CD4-positive, alpha-beta T cell treated with Interleukin-21 for 1 hour (primary cell): ENCODE results near the gene SCARB1.
"Not testable (repeated sequence)": the region's sequence is repeated elsewhere in the genome, so short reads cannot be mapped to it uniquely, and the experiment has no call there.

Source experiments
- DNase-seq: peaks from one replicate; pipeline ENCODE4 v3.0.0-alpha.2; 2020

Gene SCARB1

DNA sequence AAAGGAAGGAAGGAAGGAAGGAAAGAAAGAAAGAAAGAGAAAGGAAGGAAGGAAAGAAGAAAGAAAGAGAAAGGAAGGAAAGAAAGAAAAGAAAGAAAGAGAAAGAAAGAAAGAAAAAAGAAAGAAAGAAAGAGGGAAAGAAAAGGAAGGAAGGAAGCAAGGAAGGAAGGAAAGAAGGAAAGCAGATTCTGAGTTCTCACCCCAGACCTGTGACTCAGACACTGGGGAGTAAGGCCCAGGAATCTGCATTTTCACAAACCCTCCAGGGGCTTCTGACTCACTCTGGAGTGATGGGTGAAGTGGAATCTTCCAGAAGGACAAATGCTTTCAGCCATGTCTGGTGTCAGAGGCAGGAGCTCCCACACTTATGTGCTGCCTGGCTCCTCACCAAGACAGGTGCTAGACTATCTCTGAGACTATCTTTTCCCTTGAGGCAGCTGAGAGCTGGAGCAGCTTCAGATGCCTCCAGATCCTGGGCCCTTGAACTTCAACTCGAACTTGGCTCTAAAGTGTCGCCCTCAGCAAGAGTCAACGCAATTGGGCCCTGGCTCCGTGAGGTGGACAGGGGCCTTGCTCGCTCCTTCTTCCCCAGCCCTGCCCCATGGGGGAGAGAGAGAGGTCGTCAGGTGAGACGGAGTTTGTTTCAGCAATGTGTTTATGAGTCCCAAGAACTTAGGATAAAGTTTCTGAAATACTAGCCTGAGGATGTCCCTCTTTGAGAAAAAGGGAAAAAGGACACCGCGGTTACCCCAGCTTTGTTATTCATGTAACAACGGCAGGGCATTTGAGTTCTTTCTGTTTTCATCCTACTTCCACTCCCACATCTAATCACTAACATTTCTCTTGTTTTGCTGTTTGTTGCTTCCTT, 19.8 kb upstream of the SCARB1 start:
- no peak for DNase-seq

DNA sequence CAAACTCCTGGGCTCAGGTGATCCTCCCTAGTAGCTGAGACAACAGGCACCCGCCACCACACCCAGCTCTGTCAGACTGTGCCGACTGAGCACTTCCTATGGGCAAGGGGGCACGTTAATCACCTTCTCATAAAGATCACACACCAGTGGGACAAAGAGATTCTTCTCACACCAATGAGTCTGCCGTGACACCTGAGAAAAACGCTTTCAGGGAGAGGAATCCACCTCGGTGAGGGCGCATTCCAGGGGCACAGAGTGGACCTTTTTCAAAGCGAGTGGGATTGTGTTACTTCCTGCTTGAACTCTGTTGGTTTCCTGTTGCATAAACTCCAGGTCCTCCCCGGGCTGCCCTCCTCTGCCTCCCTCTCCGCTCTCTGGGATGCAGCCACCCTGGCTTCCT, 17.5 kb upstream of the SCARB1 start:
- DNase-seq = no peak

DNA sequence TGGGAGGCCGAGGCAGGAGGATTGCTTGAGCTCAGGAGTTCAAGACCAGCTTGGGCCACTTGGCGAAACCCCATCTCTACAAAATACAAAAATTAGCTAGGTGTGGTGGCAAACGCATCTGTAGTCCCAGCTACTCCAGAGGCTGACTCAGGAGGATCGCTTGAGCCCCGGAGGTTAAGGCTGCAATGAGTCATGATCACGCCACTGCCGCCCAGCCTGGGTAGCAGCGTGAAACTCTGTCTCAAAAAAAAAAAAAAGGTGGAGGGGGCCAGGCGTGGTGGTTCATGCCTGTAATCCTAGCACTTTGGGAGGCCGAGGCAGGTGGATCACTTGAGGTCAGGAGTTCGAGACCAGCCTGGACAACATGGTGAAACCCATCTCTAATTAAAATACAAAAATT, 16.7 kb upstream of the SCARB1 start:
- not testable (repeated sequence) for DNase-seq

DNA sequence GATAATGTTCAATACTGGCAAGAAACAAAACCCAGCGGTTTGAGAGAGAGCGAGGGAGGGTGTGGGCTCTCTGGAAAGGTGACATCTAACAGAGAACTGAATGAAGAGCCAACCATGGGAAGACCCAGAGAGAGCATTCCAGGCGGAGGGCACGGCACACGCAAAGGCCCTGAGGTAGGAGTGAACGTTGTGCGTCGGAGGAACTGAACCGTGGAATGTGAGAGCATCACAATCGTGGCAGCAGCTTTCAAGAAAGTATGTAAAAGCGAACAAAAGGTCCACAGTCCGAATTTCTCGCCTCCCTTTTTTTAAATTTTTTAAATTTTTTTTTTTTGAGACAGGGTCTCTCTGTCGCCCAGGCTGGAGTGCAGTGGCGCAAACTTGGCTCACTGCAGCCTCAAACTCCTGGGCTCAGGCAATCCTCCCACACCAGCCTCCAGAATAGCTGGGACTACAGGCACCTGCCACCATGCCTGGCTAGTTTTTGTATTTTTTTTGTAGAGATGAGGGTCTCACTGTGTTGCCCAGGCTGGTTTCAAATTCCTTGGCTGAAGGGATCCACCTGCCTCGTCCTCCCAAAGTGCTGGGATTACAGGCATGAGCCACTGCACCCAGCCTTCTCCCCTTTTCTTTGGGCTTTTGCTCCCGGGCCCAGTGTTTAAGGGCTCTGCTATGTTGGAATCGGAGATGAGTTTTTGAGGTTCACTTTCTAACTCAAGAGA, 15.3 kb upstream of the SCARB1 start:
- no peak for DNase-seq

DNA sequence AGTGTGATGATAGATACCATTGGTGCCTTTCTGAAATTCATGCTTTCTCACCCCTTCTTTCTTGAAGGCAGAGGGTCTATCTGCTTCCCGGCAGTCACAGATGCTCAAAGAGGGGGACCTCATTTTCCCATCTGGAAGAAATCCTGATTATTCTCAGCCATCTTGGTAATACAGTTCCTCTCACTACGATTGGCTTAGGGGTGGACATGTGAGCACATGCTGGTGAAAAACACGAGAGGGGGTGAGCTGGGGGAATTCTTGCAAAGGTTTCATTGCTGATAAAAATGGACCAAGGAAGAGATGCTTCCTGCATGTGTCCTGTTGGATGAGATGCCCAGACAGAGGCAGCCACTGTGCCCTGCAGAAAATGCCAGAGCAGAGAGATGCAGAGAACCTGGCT, 13.8 kb upstream of the SCARB1 start:
- no peak for DNase-seq

DNA sequence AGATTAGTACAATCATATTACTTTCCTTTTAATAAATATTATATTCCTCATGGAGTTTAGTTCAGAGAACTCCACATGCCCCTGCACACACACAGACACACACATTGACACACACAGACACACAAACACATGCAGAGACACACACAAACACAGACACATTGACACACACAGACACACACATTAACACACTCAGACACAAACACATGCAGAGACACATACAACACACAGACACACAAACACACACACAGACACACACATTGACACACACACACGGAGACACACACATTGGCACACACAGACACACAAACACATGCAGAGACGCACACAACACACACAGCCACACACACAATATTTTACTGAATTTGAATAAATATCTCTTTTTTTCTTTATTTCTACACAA, 12.5 kb upstream of the SCARB1 start:
- no peak for DNase-seq

DNA sequence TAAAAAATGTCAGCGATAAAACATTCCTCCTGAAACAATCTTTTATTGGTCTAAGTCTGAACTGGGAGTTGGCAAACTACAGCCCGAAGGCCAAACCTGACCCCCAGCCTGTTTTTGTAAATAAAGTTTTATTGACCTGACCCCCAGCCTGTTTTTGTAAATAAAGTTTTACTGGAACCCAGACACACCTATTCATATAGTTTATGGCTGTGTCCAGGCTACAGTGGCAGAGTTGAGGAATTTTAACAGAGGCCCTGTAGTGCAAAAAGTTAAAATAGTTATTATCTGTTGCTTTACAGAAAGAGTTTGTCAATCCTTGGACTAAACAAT, 12.1 kb upstream of the SCARB1 start:
- no peak for DNase-seq

DNA sequence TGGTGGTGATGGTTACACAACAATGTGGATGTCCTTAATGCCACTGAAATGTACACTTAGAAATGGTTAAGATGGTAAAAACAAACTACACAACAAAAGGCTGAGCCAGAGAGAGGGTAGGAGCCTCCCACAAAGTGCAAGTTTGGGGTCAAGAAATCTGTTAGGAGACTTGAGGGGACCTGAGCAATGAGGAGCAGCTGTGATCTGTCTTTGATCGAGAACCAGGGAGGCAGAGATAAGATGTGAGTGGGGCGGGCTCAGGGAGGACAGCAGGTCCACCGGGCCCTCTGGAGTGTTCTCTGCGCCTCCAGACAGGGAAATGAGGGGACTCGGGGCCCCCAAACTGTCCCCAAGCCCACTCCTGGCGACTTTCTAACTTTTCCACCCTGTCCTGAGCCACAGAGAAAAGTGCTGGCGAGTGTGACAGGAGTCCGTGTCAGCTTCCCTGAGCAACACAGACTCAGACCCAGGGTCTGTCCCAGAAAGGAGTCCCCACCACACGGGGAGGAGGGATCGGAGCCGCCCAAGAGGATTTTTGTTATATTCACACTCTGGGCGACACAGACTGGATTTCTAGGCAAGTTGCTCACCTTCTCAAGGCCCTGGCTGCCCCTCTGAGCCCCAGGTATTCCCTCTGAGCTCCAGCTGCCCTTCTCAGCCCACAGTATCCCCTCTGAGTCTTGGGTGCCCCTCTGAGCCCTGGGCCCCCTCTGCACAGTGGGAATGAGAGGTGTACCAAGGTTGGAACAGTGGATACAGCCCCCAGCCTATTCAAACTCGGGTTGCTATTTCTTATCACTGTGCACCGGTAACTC, 11.5 kb upstream of the SCARB1 start:
- DNase-seq = no peak

DNA sequence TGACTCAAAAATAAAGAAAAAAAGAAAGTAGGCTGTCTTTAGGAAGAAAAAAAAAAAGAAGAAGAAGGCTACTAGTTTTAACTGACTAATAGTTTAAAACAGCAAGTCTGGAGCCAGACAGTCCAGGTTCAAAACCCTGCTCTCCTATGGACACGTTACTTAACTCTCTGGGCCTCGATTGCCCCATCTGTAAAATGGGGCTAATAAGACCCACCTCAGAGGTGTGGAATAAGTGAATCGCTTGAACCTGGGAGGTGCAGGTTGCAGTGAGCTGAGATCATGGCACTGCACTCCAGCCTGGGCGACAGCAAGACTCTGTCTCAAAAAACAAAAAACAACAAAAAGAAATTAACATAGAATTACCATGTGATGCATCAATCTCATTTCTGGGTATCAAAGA, 10.5 kb upstream of the SCARB1 start:
- DNase-seq = no peak

DNA sequence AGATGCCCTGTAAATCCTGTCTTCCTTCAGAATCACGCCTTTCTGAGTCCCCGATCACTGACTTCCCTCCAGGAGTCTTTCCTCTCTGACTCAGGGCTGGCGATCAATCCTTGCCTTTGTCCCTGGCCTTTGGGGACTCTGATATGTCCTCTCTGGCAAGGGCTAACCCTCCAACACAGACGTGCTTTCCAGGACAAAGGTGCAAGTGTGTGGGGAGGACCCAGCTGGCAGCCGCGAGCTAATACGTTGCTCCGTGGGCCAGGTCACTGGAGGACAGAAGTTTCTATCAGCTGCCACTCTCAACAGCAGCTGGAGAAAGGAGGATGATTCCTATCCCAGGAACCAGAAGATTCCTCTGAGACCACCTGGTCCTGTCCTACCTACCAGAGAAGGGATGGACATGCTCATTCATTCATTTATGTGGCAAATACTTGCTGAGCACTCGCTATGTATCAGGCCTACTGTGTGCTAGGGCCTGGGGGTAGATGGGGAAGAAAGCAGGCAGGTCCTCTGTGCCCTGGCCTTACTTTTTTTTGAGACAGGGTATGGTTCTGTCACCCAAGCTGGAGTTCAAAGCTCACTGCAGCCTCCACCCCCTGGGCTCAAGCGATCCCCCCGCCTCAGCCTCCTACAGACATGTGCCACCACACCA, 8.5 kb upstream of the SCARB1 start:
- no peak for DNase-seq

DNA sequence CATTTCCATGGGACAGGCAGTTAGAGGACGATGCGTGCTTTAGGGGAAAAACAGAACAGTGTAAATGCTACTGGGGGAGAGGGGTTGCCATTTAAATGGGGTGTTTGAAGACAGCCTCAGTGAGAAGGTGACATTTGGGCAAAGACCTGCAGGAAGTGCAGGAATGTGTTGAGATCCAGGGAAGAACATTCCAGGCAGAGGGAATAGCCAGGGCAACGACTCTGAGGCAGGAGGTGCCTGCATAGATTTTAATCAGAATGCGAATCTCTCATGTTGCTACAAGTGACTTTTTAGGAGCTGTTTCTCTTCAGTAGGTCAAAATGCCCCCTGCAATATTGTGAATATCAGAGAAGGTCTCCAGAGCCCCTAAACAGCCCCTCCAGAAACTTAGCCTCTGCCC, 7.6 kb upstream of the SCARB1 start:
- no peak for DNase-seq

DNA sequence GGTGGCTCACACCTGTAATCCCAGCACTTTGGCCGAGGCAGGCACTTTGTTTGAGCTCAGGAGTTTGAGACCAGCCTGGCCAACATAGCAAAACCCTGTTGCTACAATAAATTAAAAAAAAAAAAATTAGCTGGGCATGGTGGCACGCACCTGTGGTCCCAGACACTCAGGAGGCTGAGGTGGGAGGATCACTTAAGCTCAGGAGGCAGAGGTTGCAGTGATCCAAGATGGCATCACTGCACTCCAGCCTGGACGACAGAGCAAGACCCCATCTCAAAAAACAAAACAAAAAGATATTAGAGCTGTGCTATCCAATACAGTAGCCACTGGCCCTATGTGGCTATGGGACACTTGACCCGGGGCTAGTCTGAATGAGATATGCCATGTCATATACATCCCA, 6.9 kb upstream of the SCARB1 start:
- no peak for DNase-seq

DNA sequence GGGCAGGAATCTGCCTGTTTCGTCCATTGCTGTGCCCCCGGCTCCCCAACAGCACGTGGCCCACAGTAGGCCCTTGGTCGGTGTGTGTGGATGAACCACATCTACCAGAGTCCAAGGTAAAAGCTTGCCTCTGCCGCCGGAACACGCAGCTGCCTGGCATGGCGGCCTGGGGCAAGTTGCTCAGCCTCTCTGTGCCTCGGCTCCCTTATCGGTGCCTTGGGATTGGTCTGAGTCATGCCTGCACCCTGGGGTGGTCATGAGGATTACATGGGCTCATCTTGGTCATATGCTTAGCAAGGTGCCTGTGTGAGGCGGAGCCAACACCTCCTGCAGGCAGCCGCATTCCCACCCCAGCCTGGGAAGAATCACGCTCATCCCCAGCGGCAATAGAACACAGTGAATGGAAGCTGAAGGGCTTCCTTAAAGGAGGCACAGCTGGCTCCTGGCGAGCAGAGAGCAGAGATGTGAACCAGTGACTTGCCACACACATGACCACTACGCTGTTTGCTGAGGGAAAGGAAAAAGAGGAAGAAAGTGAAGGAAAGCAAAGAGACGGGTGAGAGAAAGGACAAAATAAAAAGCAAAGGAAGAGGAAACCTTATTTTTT, 5.5 kb upstream of the SCARB1 start:
- no peak for DNase-seq

DNA sequence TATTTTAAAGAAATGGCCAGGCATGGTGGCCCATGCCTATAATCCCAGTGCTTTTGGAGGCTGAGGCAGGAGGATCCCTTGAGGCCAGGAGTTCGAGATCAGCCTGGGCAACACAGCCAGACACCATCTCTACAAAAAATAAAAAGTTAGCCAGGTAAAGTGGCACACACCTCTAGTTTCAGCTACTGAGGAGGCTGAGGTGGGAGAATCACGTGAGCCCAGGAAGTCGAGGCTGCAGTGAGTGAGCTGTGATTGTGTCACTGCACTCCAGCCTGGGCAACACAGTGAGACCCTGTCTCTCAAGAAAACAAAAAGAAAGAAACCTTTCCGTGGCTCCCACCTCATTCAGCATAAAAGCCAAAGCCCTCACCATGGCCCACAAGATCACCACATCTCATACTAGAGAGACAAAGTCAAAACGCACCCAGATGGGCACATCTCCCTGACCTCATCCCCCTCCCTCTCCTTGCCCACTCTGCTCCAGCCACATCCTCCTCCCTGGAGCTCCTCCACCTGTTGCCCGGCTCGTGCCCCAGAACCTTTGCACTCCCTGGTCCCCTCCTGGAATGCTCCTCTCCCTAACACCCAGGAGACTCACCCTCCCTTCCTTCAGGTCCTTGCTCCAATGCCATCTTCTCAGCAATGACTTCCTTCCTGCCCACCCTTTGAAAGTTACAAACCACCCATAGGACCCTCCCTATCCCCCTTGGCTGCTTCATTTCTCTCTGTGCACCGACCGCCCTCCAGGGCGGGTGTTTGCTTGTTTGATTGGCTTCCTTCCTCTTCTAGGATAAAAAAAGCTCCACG, 4.8 kb upstream of the SCARB1 start:
- no peak for DNase-seq

DNA sequence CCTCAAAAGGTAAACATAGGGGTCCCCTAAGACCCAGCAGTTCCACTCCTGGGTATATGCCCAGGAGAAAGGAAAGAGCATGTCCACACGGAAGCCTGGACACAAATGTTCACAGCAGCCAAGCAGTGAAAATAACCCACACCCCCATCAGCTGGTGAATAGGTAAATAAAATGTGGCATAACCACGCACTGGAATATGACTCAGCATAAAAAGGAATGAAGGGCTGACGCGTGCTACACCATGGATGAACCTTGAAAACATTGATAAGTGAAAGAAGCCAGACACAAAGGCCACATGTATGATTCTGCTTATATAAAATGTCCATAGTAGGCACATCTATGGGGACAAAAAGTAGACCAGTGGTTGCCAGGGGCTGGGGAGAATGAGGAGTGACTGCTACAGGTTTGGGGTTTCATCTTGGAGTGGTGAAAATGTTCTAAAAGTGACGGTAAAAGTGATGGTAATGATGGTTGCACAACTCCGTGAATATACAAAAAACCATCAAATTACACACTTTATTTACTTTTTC, 3.8 kb upstream of the SCARB1 start:
- DNase-seq = no peak

DNA sequence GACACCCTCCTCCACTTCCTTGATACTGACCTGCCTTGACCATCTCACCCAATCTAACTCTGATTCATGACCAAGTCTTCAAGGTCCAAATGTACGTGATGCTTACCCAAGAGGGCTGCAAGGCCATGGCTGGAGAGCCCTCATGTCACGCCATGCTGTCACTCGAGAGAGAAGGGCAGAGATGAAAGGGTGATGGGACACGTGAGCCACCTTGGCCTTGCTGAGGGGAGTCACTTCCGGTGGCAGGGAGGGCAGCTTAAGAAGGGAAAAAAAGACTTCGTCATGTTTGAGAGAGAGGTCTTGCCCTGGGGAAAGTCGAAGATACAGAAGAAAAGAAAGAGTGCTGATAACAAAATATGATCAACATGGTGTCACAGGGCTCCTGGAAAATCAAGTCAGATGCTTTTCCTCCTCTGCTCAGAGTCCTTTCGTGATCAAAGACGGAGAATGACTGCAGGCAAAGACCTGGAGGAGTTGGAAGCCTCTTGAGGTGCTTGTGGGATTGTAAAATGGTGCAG, 3.3 kb upstream of the SCARB1 start:
- DNase-seq = no peak

DNA sequence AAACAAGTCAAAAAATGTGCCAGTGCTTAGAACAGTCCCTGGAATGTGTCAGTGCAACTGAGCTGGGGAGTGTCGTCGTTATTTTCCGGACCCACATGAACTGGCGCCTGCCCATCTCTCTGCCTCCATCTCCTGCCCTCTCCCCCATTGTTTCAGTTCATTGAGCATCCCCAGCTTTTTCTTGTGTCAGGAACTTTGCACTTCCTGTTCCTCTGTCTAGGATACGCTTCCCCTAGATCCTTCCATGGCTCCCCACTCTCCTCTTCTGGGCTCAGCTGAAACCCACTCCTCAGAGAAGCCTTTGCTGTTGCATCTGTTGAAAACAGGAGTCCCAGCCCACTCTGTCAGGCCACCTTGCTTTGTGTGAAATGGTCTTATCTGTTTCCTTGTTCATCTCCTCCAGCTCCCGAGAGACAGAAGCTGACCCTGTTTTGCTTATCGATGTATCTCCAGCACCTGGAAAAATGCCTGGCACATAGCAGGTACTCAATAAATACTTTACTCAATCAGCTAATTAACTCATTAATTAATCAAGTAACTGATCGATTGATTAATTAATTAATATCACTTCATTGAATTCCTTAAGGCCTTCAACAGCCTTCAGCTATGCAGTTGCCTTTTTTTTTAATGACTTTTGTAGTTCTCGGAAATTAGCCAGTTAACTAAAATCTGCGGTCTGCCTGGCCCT, 2.7 kb upstream of the SCARB1 start:
- DNase-seq = no peak

DNA sequence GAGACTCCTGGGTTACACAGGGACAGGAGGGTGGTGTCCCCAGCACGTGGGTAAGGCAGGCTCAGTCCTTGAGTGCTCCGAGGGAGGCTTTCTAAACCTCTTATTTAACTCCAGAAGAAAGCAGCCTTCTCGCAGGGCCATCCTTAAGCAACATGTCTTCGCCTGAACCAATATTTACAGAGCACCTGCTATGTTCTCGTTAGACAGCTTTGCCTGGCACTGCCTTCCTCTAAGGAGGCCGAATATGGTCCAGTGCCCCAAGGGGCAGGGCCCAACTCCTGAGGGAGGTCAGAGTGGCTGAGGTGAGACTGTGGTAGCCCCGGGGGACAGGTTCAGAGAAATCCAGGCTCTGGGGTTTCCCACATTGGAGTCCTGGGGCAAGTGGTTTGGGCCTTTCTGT, 2.1 kb upstream of the SCARB1 start:
- DNase-seq = no peak

DNA sequence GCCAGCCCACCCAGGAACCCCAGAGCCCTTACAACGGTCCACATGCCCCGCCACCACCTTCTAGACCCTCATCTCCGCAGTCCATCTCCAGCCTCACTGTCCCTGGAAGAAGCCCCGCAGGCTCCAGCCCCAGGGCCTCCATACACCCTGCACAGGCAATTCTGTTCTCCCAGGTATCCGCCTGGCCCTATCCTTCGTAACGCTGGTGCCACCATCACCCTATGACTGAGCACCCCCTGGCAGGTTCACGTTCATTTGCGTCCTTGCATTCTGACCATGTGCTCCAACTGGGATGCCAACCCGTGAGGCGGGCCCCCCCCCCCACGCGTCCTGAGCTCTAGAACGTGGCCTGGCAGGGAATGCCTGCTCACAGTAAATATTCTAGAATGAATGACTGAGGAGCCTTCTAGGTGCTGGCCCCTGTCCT, 675 bp upstream of the SCARB1 start:
- no peak for DNase-seq

DNA sequence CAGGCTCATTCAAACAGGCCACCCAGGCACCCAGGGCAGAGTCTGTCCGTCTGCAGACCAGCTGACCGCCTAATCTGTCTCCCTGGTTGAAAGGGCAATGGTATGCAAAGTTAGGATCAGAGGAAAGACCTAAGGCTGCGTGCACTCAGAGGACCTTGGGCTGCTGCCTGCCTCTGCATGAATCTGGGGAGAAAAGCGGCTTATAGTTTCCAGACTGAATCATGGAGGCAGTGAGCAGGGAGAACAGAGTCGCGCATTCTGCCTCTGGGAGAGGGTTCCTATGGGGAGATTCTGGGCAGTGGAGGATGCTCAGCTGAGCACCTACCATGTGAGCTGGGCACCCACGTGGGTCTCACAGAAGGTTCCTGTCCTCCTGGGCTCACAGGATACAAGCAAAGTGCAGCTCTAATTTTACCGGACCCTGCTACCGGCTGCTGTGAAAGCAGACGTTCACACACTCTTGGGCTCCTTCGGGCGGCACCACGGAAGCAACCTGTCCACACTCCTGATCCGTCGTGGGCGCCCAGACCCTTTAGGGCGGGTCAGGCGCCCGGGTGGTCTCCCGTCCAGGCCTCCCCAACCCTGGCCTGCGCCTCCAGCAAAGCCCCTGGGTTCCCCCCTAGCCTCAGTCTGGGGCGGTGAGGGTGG, 772 bp downstream of the SCARB1 start:
- peak; percentile 13 for DNase-seq
